ENCODE data around the gene ADGRG7. TPM values are rescaled to one million over a fixed set of nuclear protein-coding genes. Genes with fewer than 3 reads are reported as not detected.
"Not testable (repeated sequence)": the region's sequence is repeated elsewhere in the genome, so short reads cannot be mapped to it uniquely, and the experiment has no call there.

Gene ADGRG7
- total RNA-seq, 6 experiments from 2014 or later: 1.9 to 27.2 (median 21.8) TPM

DNA sequence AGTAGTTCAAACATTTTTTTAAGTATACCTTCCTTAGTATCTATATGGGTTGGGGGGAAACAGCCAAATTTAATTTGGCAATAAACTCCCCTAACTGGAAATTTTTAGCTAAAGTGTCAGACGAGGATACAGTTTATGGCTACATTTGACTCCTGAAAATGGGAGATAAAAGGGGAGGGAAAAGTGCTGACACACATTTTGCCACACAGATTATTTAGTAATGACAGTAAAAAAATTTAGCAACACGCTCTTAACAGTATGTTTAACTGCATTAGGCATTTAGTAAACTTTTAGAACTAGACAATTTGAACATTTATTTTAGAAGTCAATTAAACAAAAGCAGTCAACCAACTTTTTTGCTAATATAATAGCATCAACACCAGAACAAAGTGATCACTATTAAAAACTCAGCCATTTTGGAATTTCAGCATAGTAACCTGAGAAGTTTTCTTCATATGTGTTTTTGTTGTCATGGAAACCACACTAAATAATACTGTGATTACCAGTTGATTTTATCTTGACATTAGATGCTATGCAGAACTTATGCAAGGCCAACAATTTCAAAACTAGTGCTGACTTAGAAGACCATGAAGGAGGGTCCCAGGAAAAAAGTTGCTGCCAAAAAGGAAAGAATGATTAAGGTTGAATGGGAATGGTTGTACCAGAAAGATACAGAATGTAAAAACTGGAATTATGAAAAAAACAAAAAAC is 52.9 kb downstream of the ADGRG7 start:
- intact Hi-C loops (cut with DNase I): no loop called here
- DNase-seq: no peak

DNA sequence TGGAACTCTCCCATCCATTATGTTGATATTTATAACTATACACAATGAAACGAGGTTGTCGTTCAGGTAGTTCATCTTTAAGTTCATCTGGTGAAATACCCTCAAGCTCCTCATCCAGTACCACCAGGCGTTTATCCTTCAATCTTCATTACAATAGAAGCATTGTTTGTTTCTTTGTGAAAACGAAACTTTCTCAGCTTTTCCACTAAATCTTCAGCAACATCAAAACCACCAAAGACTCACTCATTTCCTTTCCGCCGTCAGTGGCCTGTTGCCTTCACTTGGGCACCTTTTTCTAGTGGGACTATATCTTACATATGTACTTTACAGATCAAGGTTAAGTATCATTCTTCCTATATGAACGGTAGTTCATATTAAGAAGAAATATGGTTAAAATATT is 55.8 kb downstream of the ADGRG7 start:
- Histone ChIP-seq H3K36me3 (peaks cover 0 to 5% (median 0%) of the 10 kb centered on the region in 4 donors), H3K4me1 (no peaks in the 10 kb centered on the region), H3K27me3 (no peaks in the 10 kb centered on the region), H3K9me3 (no peaks in the 10 kb centered on the region), H3K27ac (no peak overlapping the region), H3K4me3 (no peak overlapping the region)
- no peak for TF ChIP-seq POLR2A (IDR thresholded peaks at IDR 0.05)
- TF ChIP-seq, protein P1, sequence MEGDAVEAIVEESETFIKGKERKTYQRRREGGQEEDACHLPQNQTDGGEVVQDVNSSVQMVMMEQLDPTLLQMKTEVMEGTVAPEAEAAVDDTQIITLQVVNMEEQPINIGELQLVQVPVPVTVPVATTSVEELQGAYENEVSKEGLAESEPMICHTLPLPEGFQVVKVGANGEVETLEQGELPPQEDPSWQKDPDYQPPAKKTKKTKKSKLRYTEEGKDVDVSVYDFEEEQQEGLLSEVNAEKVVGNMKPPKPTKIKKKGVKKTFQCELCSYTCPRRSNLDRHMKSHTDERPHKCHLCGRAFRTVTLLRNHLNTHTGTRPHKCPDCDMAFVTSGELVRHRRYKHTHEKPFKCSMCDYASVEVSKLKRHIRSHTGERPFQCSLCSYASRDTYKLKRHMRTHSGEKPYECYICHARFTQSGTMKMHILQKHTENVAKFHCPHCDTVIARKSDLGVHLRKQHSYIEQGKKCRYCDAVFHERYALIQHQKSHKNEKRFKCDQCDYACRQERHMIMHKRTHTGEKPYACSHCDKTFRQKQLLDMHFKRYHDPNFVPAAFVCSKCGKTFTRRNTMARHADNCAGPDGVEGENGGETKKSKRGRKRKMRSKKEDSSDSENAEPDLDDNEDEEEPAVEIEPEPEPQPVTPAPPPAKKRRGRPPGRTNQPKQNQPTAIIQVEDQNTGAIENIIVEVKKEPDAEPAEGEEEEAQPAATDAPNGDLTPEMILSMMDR (IDR thresholded peaks at IDR 0.05): no peak
- intact Hi-C loops (cut with DNase I): no loop called here
- DNase-seq (no peak), ATAC-seq (no peak)
- 42% methylated on average over 7 of the region's 7 CpGs for WGBS (ENCODE audit: insufficient coverage, low coverage, low lambda C conversion rate, missing lambda C conversion rate)

More for the DNA sequence above, 52.9 kb downstream of the ADGRG7 start:
- Histone ChIP-seq H3K27ac (no peak overlapping the region), H3K4me1 (no peaks in the 10 kb centered on the region), H3K27me3 (no peaks in the 10 kb centered on the region), H3K36me3 (peaks cover 0 to 15% (median 2%) of the 10 kb centered on the region in 4 donors), H3K9me3 (no peaks in the 10 kb centered on the region), H3K4me3 (no peak overlapping the region)
- TF ChIP-seq, protein P1 (IDR thresholded peaks at IDR 0.05): no peak
- TF ChIP-seq POLR2A (IDR thresholded peaks at IDR 0.05): no peak
- 69% methylated on average over 2 of the region's 2 CpGs for WGBS (ENCODE audit: insufficient coverage, low coverage, low lambda C conversion rate, missing lambda C conversion rate)
- no peak for ATAC-seq

DNA sequence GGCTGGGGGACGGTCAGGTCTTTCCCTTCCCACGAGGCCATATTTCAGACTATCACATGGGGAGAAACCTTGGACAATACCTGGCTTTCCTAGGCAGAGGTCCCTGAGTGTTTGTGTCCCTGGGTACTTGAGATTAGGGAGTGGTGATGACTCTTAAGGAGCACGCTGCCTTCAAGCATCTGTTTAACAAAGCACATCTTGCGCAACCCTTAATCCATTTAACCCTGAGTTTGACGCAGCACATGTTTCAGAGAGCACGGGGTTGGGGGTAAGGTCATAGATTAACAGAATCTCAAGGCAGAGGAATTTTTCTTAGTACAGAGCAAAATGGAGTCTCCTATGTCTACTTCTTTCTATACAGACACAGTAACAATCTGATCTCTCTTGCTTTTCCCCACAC is 57.3 kb downstream of the ADGRG7 start:
- H3K27ac ChIP-seq; H3K27me3 ChIP-seq; ATAC-seq; H3K4me3 ChIP-seq; H3K9me3 ChIP-seq; H3K4me1 ChIP-seq; DNase-seq; H3K36me3 ChIP-seq; intact Hi-C loops (cut with DNase I): not testable (repeated sequence)
- 55% methylated on average over 4 of the region's 6 CpGs for WGBS (ENCODE audit: insufficient coverage, low coverage, low lambda C conversion rate, missing lambda C conversion rate)

DNA sequence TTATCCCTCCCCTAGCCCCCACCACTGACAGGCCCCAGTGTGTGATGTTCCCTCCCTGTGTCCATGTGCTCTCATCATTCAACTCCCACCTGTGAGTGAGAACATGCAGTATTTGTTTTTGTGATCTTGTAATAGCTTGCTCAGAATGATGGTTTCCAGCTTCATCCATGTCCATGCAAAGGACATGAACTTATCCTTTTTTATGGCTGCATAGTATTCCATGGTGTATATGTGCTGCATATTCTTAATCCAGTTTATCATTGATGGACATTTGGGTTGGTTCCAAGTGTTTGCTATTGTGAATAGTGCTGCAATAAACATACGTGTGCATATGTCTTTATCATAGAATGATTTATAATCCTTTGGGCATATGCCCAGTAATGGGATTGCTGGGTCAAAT is 57.9 kb downstream of the ADGRG7 start:
- intact Hi-C loops (cut with DNase I); H3K9me3 ChIP-seq; H3K4me3 ChIP-seq; H3K27me3 ChIP-seq; DNase-seq; H3K4me1 ChIP-seq; ATAC-seq; H3K27ac ChIP-seq; H3K36me3 ChIP-seq: not testable (repeated sequence)
- 100% methylated on average over 1 of the region's 1 CpG for WGBS (ENCODE audit: insufficient coverage, low coverage, low lambda C conversion rate, missing lambda C conversion rate)

DNA sequence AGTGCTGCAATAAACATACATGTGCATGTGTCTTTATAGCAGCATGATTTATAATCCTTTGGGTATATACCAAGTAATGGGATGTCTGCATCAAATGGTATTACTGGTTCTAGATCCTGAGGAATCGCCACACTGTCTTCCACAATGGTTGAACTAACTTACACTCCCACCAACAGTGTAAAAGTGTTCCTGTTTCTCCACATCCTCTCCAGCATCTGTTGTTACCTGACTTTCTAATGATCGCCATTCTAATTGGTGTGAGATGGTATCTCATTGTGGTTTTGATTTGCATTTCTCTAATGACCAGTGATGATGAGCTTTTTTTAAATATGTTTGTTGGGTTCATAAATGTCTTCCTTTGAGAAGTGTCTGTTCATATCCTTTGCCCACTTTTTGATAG is 61.6 kb downstream of the ADGRG7 start:
- ATAC-seq: not testable (repeated sequence)

DNA sequence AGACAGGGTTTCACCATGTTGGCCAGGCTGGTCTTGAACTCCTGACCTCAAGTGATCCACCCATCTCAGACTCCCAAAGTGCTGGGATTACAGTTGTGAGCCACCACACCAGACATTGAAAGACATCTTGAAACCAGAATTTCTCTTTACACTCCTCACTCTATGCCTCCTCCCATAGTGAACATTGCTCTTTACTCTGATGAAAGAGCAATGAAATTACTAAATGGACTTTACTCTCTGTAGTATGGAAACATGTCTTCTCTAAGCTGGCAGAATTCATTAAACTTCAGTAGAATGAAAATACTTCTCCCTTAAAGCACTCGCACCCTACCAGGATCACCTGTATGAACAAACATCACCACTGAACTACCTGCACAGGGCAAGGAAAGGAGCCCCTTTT is 72.1 kb downstream of the ADGRG7 start:
- H3K4me1 ChIP-seq: peaks cover 0 to 5% (median 0%) of the 10 kb centered on the region in 4 donors
- DNase-seq: no peak
- no peaks in the 10 kb centered on the region for H3K9me3 ChIP-seq
- intact Hi-C loops (cut with DNase I): no loop called here
- 89% methylated on average over 1 of the region's 1 CpG for WGBS (ENCODE audit: insufficient coverage, low coverage, low lambda C conversion rate, missing lambda C conversion rate)
- H3K27me3 ChIP-seq: no peaks in the 10 kb centered on the region
- TF ChIP-seq, protein P1 (IDR thresholded peaks at IDR 0.05): no peak
- no peak for TF ChIP-seq POLR2A (IDR thresholded peaks at IDR 0.05)
- no peaks in the 10 kb centered on the region for H3K36me3 ChIP-seq
- no peak overlapping the region for H3K4me3 ChIP-seq
- ATAC-seq: peak in 3 of 4 donors; percentile 59 to 77 (median 71)
- H3K27ac ChIP-seq: no peak overlapping the region

More for the DNA sequence above, 61.6 kb downstream of the ADGRG7 start:
- H3K4me3 ChIP-seq; intact Hi-C loops (cut with DNase I); H3K9me3 ChIP-seq; H3K36me3 ChIP-seq; H3K4me1 ChIP-seq; DNase-seq; H3K27me3 ChIP-seq; H3K27ac ChIP-seq: not testable (repeated sequence)
- WGBS (ENCODE audit: insufficient coverage, low coverage, low lambda C conversion rate, missing lambda C conversion rate): 95% methylated on average over 2 of the region's 2 CpGs
